Osteoblast (primary cell): ENCODE measurements around the gene HOXA2. TPM values are rescaled to one million over a fixed set of nuclear protein-coding genes. Genes with fewer than 3 reads are reported as not detected.

Experiments used
- DNase-seq: peaks from one replicate; pipeline ENCODE4 v3.0.0; 2011; ENCODE audit warnings: low spot score, mixed read lengths; ENCODE audit not compliant: insufficient read length; ENCODE audit errors: missing footprints
- H2AFZ ChIP-seq: 2 replicates; pipeline ENCODE4 v1.6.0; 2011; ENCODE audit warnings: mild to moderate bottlenecking, low read length
- H3K27ac ChIP-seq: 2 replicates; pipeline ENCODE4 v1.5.1; 2011; ENCODE audit warnings: mild to moderate bottlenecking, low read depth, low read length, moderate library complexity
- H3K27me3 ChIP-seq: 2 replicates; pipeline ENCODE4 v1.6.0; 2012; ENCODE audit warnings: mild to moderate bottlenecking, control low read depth, inconsistent platforms, low read length, moderate library complexity; ENCODE audit not compliant: insufficient read depth
- H3K36me3 ChIP-seq: 2 replicates; pipeline ENCODE4 v1.5.1; 2011; ENCODE audit warnings: mild to moderate bottlenecking, low read length, control low read depth, moderate library complexity; ENCODE audit not compliant: insufficient read depth
- H3K4me1 ChIP-seq: 2 replicates; pipeline ENCODE4 v1.5.1; 2011; ENCODE audit warnings: mild to moderate bottlenecking, low read length, control low read depth, moderate library complexity; ENCODE audit not compliant: insufficient read depth
- H3K4me2 ChIP-seq: 2 replicates; pipeline ENCODE4 v1.6.0; 2011; ENCODE audit warnings: mild to moderate bottlenecking, low read length; ENCODE audit not compliant: insufficient read depth
- H3K4me3 ChIP-seq: fragments of 200-600 bp; sonication (generic); 3 replicates; pipeline ENCODE4 v1.5.1; 2012; ENCODE audit warnings: mild to moderate bottlenecking, low read length, inconsistent platforms; ENCODE audit not compliant: insufficient read depth
- H3K79me2 ChIP-seq: 2 replicates; pipeline ENCODE4 v1.6.0; 2012; ENCODE audit warnings: mild to moderate bottlenecking, low read length, control low read depth, inconsistent platforms; ENCODE audit not compliant: insufficient read depth
- H3K9me3 ChIP-seq: 2 replicates; pipeline ENCODE4 v1.5.1; 2011; ENCODE audit warnings: low read depth, low read length, control low read depth
- H4K20me1 ChIP-seq: 2 replicates; pipeline ENCODE4 v1.6.0; 2012; ENCODE audit warnings: mild to moderate bottlenecking, low read length, control low read depth; ENCODE audit not compliant: insufficient read depth
- total RNA-seq: library from RNA; depleted of rRNA; stranded (reverse); fragments of >200 nt; gene quantifications from 2 replicates; pipeline ENCODE4 v1.2.3, GENCODE V29; 2012
- TF ChIP-seq, protein P1 (sequence below): IDR thresholded peaks from 2 replicates; pipeline ENCODE4 v1.5.1; 2011; ENCODE audit warnings: mild to moderate bottlenecking, low read depth, low read length, moderate library complexity; ENCODE audit errors: extremely low read depth

The HOXA2 gene
- total RNA-seq, 1 donor: 0.36 TPM

DNA sequence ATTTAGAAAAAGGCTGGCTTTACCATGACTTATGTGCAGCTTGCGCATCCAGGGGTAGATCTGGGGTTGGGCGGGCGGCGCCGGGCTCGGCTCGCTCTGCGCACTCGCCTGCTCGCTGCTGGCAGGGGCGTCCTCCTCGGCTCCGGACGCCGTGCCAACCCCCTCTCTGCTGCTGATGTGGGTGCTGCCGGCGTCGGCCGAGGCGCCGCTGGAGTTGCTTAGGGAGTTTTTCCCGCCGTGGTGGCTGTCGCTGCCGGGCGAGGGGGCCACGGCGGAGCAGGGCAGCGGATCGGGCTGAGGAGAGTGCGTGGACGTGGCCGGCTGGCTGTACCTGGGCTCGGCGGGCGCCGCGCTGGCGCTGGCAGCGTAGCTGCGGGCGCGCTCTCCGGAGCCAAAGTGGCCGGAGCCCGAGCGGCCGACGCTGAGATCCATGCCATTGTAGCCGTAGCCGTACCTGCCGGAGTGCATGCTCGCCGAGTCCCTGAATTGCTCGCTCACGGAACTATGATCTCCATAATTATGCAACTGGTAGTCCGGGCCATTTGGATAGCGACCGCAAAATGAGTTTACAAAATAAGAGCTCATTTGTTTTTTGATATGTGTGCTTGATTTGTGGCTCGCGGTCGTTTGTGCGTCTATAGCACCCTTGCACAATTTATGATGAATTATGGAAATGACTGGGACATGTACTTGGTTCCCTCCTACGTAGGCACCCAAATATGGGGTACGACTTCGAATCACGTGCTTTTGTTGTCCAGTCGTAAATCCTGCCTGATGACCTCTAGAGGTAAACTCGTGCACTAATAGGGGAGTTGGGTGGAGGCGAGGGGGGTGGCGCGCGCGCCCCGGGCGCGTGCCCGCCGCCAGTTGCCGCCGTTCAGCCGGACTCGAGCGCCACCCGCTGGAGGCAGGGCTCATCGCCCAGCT lies 40.8 kb upstream of the HOXA2 start, which contains the start of gene HOXA5:
Gene HOXA5, minus strand, starts transcription at position 659 of the 927 bp plus-strand sequence. Its CDS starts 74 bp downstream, at position 585.
- H3K4me3 ChIP-seq: peak within 1 kb of the TSS; percentile 63
- TF ChIP-seq, protein P1, sequence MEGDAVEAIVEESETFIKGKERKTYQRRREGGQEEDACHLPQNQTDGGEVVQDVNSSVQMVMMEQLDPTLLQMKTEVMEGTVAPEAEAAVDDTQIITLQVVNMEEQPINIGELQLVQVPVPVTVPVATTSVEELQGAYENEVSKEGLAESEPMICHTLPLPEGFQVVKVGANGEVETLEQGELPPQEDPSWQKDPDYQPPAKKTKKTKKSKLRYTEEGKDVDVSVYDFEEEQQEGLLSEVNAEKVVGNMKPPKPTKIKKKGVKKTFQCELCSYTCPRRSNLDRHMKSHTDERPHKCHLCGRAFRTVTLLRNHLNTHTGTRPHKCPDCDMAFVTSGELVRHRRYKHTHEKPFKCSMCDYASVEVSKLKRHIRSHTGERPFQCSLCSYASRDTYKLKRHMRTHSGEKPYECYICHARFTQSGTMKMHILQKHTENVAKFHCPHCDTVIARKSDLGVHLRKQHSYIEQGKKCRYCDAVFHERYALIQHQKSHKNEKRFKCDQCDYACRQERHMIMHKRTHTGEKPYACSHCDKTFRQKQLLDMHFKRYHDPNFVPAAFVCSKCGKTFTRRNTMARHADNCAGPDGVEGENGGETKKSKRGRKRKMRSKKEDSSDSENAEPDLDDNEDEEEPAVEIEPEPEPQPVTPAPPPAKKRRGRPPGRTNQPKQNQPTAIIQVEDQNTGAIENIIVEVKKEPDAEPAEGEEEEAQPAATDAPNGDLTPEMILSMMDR: peak; percentile 37
- no peaks in the 10 kb centered on the region for H3K9me3 ChIP-seq
- DNase-seq: peak; percentile 96
- peak within 1 kb of the TSS; percentile 59 for H3K4me2 ChIP-seq
- H3K27me3 ChIP-seq: no peaks in the 10 kb centered on the region
- H3K79me2 ChIP-seq: peaks cover 92% of the 10 kb centered on the region
- no peak within 1 kb of the TSS for H2AFZ ChIP-seq
- H3K27ac ChIP-seq: peak within 1 kb of the TSS; percentile 37
- H3K4me1 ChIP-seq: peaks cover 14% of the 10 kb centered on the region
- H4K20me1 ChIP-seq: peaks cover 4% of the 10 kb centered on the region
- H3K36me3 ChIP-seq: peaks cover 59% of the 10 kb centered on the region

DNA sequence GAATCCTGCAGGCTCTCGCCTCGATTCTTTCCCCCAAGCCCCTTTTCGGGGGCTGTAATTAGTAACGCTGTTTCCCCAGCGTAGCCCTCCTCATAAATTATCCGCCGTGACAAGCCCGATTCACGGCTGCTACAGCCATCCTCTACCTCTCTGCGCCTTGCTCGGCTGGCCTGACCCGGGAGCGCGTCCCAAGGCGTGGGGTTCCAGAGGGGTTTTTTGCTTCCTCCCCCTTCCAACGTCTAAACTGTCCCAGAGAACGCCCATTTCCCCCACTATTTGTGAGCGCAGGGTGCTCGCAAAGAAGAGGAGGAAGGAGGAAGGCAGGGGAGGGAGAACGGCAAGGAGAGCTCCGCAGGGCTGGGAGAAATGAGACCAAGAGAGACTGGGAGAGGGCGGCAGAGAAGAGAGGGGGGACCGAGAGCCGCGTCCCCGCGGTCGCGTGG lies 40.1 kb upstream of the HOXA2 start:
- peaks cover 16% of the 10 kb centered on the region for H3K4me1 ChIP-seq
- H3K4me3 ChIP-seq: peak overlapping the region; percentile 63
- peaks cover 90% of the 10 kb centered on the region for H3K79me2 ChIP-seq
- peak overlapping the region; percentile 37 for H3K27ac ChIP-seq
- peaks cover 59% of the 10 kb centered on the region for H3K36me3 ChIP-seq
- TF ChIP-seq, protein P1: no peak
- H3K27me3 ChIP-seq: no peaks in the 10 kb centered on the region
- DNase-seq: no peak
- no peaks in the 10 kb centered on the region for H3K9me3 ChIP-seq
- no peak overlapping the region for H2AFZ ChIP-seq
- peaks cover 4% of the 10 kb centered on the region for H4K20me1 ChIP-seq
- H3K4me2 ChIP-seq: peak overlapping the region; percentile 43

DNA sequence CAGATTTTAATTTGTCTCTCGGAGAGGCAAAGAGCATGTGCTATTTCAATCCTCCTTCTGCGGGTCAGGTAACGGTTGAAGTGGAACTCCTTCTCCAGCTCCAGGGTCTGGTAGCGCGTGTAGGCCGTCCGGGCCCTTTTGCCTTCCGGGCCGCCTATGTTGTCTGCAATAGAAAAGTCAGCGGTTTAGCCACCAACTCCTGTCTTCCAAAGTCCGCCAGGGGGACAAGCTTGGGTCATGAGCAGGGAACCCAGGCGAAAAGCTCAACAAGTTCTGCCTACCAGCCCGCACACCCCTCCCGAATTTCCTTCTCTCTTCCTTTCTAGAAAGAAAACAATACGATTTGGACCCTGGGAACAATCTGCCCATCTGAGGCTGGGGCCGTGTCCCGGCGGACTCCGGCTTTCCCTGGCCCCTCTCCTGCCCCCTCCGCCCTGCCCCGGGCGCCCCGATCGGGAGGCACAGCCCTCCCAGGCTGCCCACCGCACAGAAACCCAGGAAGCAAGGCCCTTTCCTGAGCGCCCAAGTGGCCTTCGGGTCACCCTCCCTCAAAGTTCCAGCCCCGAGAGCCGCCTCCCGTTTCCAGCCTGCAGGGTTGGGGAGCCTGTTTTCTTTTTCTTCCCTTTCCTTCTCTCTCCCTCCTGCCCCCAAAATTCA lies 39.6 kb upstream of the HOXA2 start:
- no peaks in the 10 kb centered on the region for H3K27me3 ChIP-seq
- no peaks in the 10 kb centered on the region for H3K9me3 ChIP-seq
- H3K36me3 ChIP-seq: peaks cover 59% of the 10 kb centered on the region
- H3K79me2 ChIP-seq: peaks cover 85% of the 10 kb centered on the region
- peaks cover 4% of the 10 kb centered on the region for H4K20me1 ChIP-seq
- H3K4me2 ChIP-seq: peak overlapping the region; percentile 43
- peak overlapping the region; percentile 37 for H3K27ac ChIP-seq
- H2AFZ ChIP-seq: no peak overlapping the region
- DNase-seq: peak; percentile 85
- TF ChIP-seq, protein P1: no peak
- H3K4me1 ChIP-seq: peaks cover 16% of the 10 kb centered on the region
- H3K4me3 ChIP-seq: peak overlapping the region; percentile 63
